AG09319 (cell line): ENCODE results near the gene TLE2.
"Not testable (repeated sequence)": the region's sequence is repeated elsewhere in the genome, so short reads cannot be mapped to it uniquely, and the experiment has no call there.

ENCODE experiments used
- DNase-seq: peaks from one replicate; pipeline ENCODE4 v3.0.0-alpha.2; 2010; ENCODE audit warnings: low read depth; ENCODE audit errors: extremely low read depth
- CTCF ChIP-seq: IDR thresholded peaks from 2 replicates; pipeline ENCODE4 v1.5.1; 2011; ENCODE audit warnings: low read depth, mild to moderate bottlenecking, inconsistent platforms, low read length, moderate library complexity

The TLE2 gene

GRCh38 chr19:3055741-3056416 lies 26.8 kb upstream of the TLE2 start:
- TF ChIP-seq CTCF: no peak
- DNase-seq: no peak

- no peak for TF ChIP-seq CTCF
- DNase-seq: no peak
Observed at GRCh38 chr19:3054972-3055740, 26.1 kb upstream of the TLE2 start.

GRCh38 chr19:3054265-3054971 lies 25.3 kb upstream of the TLE2 start:
- TF ChIP-seq CTCF: no peak
- no peak for DNase-seq

- DNase-seq: no peak
- no peak for TF ChIP-seq CTCF
Observed at GRCh38 chr19:3053780-3054179, 24.7 kb upstream of the TLE2 start.

GRCh38 chr19:3053218-3053621 lies 24.1 kb upstream of the TLE2 start:
- DNase-seq: no peak
- TF ChIP-seq CTCF: no peak

GRCh38 chr19:3050016-3050415 lies 20.9 kb upstream of the TLE2 start:
- DNase-seq: not testable (repeated sequence)

- no peak for DNase-seq
- no peak for TF ChIP-seq CTCF
Observed at GRCh38 chr19:3049089-3049488, 20.0 kb upstream of the TLE2 start.
